ENCODE results near the gene CCDC88B.
"Not testable (repeated sequence)": the region's sequence is repeated elsewhere in the genome, so short reads cannot be mapped to it uniquely, and the experiment has no call there.

Gene CCDC88B

DNA sequence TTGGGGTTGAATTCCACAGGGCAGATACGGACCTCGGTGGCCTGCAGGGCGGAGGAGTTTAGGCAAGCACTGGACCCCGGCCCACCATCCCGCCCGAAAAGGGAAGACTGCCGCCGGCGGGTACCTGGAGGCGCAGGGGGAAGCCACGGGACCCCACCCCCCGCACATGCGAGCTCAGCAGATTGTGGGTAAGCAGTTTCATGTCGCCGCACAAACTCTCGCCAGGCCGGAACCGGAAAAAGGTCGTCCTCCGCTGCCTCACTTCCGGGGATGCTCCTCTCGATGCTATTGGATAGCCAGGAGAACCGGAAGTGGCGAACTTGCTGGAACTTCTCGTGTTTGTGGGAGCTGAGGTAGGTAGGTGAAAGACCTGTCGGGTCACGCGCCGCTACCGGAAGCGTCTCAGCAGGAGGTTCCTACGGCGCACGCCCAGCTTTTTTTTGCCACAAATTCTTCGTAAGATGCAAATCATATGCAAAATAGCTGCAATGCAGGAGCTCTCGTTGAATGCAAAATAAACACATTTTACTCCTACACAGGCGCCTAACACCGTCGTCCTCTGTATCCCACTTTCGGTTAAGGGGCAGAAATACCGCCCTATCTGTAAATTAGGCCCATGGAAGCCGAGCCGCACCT lies 22.6 kb upstream of the CCDC88B start, which contains the start of gene TRMT112:
Gene TRMT112, minus strand, starts transcription at position 235 of the 636 bp plus-strand sequence. Its CDS starts 33 bp downstream, at position 202.
- Histone ChIP-seq H3K27me3 (ENCODE audit: control insufficient read depth, insufficient read depth, low read length) (no peaks in the 10 kb centered on the region), H3K9me3 (ENCODE audit: control insufficient read depth, insufficient read depth, low read length) (no peaks in the 10 kb centered on the region), H3K9ac (ENCODE audit: low read depth, low read length) (peak within 1 kb of the TSS; percentile 86), H3K27ac (ENCODE audit: low read depth, low read length) (peak within 1 kb of the TSS; percentile 100), H3K4me3 (ENCODE audit: low read depth, low read length) (peak within 1 kb of the TSS; percentile 87), H3K36me3 (ENCODE audit: control insufficient read depth, insufficient read depth, low read length) (peaks cover 50% of the 10 kb centered on the region), H3K4me1 (ENCODE audit: control insufficient read depth, insufficient read depth, low read length) (peaks cover 14% of the 10 kb centered on the region)

DNA sequence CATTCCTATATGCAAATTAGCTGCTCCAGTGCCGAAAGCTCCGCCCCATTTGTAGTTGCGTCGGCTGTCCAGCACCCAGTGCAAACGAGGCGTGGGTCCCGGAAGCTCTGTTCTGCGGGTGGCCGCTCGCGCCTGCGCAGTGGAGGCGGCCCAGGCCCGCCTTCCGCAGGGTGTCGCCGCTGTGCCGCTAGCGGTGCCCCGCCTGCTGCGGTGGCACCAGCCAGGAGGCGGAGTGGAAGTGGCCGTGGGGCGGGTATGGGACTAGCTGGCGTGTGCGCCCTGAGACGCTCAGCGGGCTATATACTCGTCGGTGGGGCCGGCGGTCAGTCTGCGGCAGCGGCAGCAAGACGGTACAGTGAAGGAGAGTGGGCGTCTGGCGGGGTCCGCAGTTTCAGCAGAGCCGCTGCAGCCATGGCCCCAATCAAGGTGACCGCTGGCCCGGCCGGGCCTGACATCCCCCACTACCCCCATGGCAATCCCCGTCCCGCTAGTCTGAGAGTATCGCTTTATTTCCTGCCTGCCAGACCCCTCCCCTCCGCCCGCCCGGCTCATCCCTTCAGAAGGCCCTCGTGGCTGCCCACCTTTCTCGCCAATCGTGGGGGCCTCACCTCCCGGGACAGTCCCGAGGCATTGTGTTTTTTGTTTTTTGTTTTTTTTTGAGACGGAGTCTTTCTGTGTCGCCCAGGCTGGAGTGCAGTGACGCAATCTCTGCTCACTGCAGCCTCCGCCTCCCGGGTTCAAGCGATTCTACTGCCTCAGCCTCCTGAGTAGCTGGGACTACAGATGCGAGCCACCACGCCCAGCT lies 21.8 kb upstream of the CCDC88B start, which contains the start of gene PRDX5:
Gene PRDX5, plus strand, starts transcription at position 161 of the 805 bp plus-strand sequence. Its CDS starts 95 bp downstream, at position 256.
- H3K36me3 ChIP-seq (ENCODE audit: control insufficient read depth, insufficient read depth, low read length): peaks cover 53% of the 10 kb centered on the region
- peaks cover 14% of the 10 kb centered on the region for H3K4me1 ChIP-seq (ENCODE audit: control insufficient read depth, insufficient read depth, low read length)

GRCh38 chr11:64318766-64319761 lies 20.9 kb upstream of the CCDC88B start:
- H3K4me3 ChIP-seq (ENCODE audit: low read depth, low read length): peak overlapping the region; percentile 87
- H3K27ac ChIP-seq (ENCODE audit: low read depth, low read length): peak overlapping the region; percentile 100
- peaks cover 14% of the 10 kb centered on the region for H3K4me1 ChIP-seq (ENCODE audit: control insufficient read depth, insufficient read depth, low read length)
- peak overlapping the region; percentile 34; the same call in 1 of the 2 replicates for H3K9ac ChIP-seq (ENCODE audit: low read depth, low read length)
- peaks cover 53% of the 10 kb centered on the region for H3K36me3 ChIP-seq (ENCODE audit: control insufficient read depth, insufficient read depth, low read length)
- no peaks in the 10 kb centered on the region for H3K9me3 ChIP-seq (ENCODE audit: control insufficient read depth, insufficient read depth, low read length)
- no peaks in the 10 kb centered on the region for H3K27me3 ChIP-seq (ENCODE audit: control insufficient read depth, insufficient read depth, low read length)

More for the DNA sequence above, 21.8 kb upstream of the CCDC88B start, which contains the start of gene PRDX5:
- Histone ChIP-seq H3K27me3 (ENCODE audit: control insufficient read depth, insufficient read depth, low read length) (no peaks in the 10 kb centered on the region), H3K9ac (ENCODE audit: low read depth, low read length) (peak within 1 kb of the TSS; percentile 86), H3K9me3 (ENCODE audit: control insufficient read depth, insufficient read depth, low read length) (no peaks in the 10 kb centered on the region), H3K4me3 (ENCODE audit: low read depth, low read length) (peak within 1 kb of the TSS; percentile 87), H3K27ac (ENCODE audit: low read depth, low read length) (peak within 1 kb of the TSS; percentile 100)

DNA sequence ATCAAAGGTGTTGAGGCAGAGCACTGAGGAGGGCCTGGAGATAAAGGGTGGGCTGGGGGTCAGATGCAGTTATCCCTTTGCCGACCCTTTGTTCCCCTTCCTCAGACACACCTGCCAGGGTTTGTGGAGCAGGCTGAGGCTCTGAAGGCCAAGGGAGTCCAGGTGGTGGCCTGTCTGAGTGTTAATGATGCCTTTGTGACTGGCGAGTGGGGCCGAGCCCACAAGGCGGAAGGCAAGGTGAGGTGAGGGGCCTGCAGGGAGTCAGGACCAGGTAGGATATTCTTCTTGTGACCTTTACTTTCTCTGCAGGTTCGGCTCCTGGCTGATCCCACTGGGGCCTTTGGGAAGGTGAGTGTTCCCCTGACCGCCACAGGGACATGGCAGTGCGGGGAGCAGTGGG lies 19.4 kb upstream of the CCDC88B start:
- H3K9me3 ChIP-seq (ENCODE audit: control insufficient read depth, insufficient read depth, low read length): no peaks in the 10 kb centered on the region
- H3K4me1 ChIP-seq (ENCODE audit: control insufficient read depth, insufficient read depth, low read length): peaks cover 14% of the 10 kb centered on the region
- no peaks in the 10 kb centered on the region for H3K27me3 ChIP-seq (ENCODE audit: control insufficient read depth, insufficient read depth, low read length)
- H3K36me3 ChIP-seq (ENCODE audit: control insufficient read depth, insufficient read depth, low read length): peaks cover 39% of the 10 kb centered on the region
- no peak overlapping the region for H3K9ac ChIP-seq (ENCODE audit: low read depth, low read length)
- H3K27ac ChIP-seq (ENCODE audit: low read depth, low read length): no peak overlapping the region
- H3K4me3 ChIP-seq (ENCODE audit: low read depth, low read length): no peak overlapping the region

GRCh38 chr11:64321026-64321425 lies 19.0 kb upstream of the CCDC88B start:
- H3K4me3 ChIP-seq (ENCODE audit: low read depth, low read length): no peak overlapping the region
- H3K9ac ChIP-seq (ENCODE audit: low read depth, low read length): no peak overlapping the region
- no peak overlapping the region for H3K27ac ChIP-seq (ENCODE audit: low read depth, low read length)
- no peaks in the 10 kb centered on the region for H3K9me3 ChIP-seq (ENCODE audit: control insufficient read depth, insufficient read depth, low read length)
- H3K4me1 ChIP-seq (ENCODE audit: control insufficient read depth, insufficient read depth, low read length): peaks cover 14% of the 10 kb centered on the region
- H3K36me3 ChIP-seq (ENCODE audit: control insufficient read depth, insufficient read depth, low read length): peaks cover 34% of the 10 kb centered on the region
- no peaks in the 10 kb centered on the region for H3K27me3 ChIP-seq (ENCODE audit: control insufficient read depth, insufficient read depth, low read length)

DNA sequence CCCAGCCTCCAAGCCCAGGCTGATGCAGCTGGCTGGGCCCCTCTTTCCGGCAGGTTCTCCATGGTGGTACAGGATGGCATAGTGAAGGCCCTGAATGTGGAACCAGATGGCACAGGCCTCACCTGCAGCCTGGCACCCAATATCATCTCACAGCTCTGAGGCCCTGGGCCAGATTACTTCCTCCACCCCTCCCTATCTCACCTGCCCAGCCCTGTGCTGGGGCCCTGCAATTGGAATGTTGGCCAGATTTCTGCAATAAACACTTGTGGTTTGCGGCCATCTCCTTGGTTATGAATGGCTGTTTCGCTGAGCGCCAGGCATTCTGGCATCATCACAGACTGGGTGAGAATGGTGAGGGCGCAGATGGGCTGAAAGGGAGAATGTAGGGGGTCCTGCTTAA lies 18.5 kb upstream of the CCDC88B start:
- no peak overlapping the region for H3K9ac ChIP-seq (ENCODE audit: low read depth, low read length)
- no peak overlapping the region for H3K27ac ChIP-seq (ENCODE audit: low read depth, low read length)
- peaks cover 29% of the 10 kb centered on the region for H3K36me3 ChIP-seq (ENCODE audit: control insufficient read depth, insufficient read depth, low read length)
- no peak overlapping the region for H3K4me3 ChIP-seq (ENCODE audit: low read depth, low read length)
- no peaks in the 10 kb centered on the region for H3K9me3 ChIP-seq (ENCODE audit: control insufficient read depth, insufficient read depth, low read length)
- H3K4me1 ChIP-seq (ENCODE audit: control insufficient read depth, insufficient read depth, low read length): peaks cover 9% of the 10 kb centered on the region
- H3K27me3 ChIP-seq (ENCODE audit: control insufficient read depth, insufficient read depth, low read length): no peaks in the 10 kb centered on the region

DNA sequence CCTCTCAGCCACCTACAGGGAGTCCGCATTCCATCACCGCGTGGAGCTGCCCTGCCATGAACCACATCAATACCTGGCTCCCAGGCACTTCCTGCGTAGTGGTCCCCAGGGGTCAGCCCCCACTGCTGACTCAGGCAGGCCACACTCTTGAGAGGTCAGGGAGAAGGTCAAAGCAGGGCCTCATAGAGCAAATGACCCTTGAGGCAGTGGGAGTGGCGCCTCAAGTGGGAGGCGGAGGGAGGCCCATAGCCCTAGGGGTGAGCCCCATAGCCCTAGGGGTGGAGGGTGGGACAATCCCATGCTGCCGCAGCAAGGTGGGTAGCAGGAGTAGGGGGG lies 17.1 kb upstream of the CCDC88B start:
- peaks cover 9% of the 10 kb centered on the region for H3K4me1 ChIP-seq (ENCODE audit: control insufficient read depth, insufficient read depth, low read length)
- no peaks in the 10 kb centered on the region for H3K9me3 ChIP-seq (ENCODE audit: control insufficient read depth, insufficient read depth, low read length)
- no peaks in the 10 kb centered on the region for H3K27me3 ChIP-seq (ENCODE audit: control insufficient read depth, insufficient read depth, low read length)
- no peak overlapping the region for H3K4me3 ChIP-seq (ENCODE audit: low read depth, low read length)
- H3K27ac ChIP-seq (ENCODE audit: low read depth, low read length): no peak overlapping the region
- peaks cover 29% of the 10 kb centered on the region for H3K36me3 ChIP-seq (ENCODE audit: control insufficient read depth, insufficient read depth, low read length)
- no peak overlapping the region for H3K9ac ChIP-seq (ENCODE audit: low read depth, low read length)

- H3K9ac ChIP-seq (ENCODE audit: low read depth, low read length): no peak overlapping the region
- no peaks in the 10 kb centered on the region for H3K9me3 ChIP-seq (ENCODE audit: control insufficient read depth, insufficient read depth, low read length)
- H3K27ac ChIP-seq (ENCODE audit: low read depth, low read length): no peak overlapping the region
- H3K4me1 ChIP-seq (ENCODE audit: control insufficient read depth, insufficient read depth, low read length): peaks cover 9% of the 10 kb centered on the region
- H3K4me3 ChIP-seq (ENCODE audit: low read depth, low read length): no peak overlapping the region
- peaks cover 29% of the 10 kb centered on the region for H3K36me3 ChIP-seq (ENCODE audit: control insufficient read depth, insufficient read depth, low read length)
- no peaks in the 10 kb centered on the region for H3K27me3 ChIP-seq (ENCODE audit: control insufficient read depth, insufficient read depth, low read length)
These were observed 16.6 kb upstream of the CCDC88B start for GRCh38 chr11:64323373-64323772.

DNA sequence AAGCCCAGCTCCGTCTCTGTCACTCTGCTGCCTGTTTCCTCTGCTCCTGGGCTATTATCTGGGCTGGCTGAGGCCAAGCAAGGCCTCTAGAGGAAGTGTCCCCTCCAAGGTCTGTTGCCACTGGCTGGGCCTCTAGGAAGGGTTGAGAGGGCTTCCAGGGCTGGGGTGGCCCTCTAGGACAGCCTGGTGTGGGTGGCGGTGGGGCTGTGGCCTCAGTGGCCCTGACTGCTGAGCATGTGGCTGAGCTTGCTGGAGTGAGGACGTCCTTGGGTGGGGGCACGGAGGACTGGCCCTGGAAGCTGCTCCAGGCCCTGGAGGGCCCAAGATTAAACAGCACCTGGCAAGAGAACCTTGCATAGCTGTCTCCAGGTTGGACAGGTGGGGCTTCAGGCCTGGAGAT lies 16.0 kb upstream of the CCDC88B start:
- not testable (repeated sequence) for H3K9ac ChIP-seq (ENCODE audit: low read depth, low read length); H3K4me1 ChIP-seq (ENCODE audit: control insufficient read depth, insufficient read depth, low read length); H3K27ac ChIP-seq (ENCODE audit: low read depth, low read length); H3K27me3 ChIP-seq (ENCODE audit: control insufficient read depth, insufficient read depth, low read length); H3K9me3 ChIP-seq (ENCODE audit: control insufficient read depth, insufficient read depth, low read length); H3K4me3 ChIP-seq (ENCODE audit: low read depth, low read length)
- H3K36me3 ChIP-seq (ENCODE audit: control insufficient read depth, insufficient read depth, low read length): peaks cover 29% of the 10 kb centered on the region

DNA sequence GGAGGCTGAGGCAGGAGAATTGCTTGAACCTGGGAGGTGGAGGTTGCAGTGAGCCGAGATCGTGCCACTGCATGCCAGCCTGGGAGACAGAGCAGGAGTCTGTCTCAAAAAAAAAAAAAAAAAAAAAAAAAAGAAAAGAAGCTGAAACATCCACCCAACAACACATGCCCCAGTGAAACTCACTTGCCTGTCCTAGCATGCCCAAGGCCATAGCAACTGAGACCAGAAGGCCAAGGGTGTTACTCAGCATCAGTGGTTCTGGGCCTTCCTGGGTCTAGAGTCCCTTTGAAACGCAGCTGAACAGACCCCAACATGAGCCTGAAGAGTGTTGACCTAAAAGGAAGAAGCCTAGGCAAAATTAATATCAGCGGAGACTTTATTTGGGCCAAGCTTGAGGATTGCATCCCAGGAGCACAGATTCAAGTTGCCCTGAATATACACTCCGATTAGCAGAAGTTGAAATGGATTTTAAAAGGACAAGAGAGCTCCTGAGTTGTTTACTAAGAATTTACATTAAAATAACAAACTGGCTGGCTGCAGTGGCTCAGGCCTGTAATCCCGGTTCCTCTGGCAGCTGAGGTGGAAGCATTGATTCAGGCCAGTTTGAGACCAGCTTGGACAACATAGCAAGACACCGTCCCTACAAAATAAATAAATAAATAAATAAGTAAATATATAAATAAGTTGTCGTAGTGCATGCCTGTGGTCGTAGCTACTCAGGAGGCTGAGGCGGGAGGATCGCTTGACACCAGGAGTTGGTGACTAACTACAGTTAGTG lies 15.1 kb upstream of the CCDC88B start:
- peak overlapping the region; percentile 54 for H3K27ac ChIP-seq (ENCODE audit: low read depth, low read length)
- H3K4me3 ChIP-seq (ENCODE audit: low read depth, low read length): no peak overlapping the region
- H3K4me1 ChIP-seq (ENCODE audit: control insufficient read depth, insufficient read depth, low read length): no peaks in the 10 kb centered on the region
- no peaks in the 10 kb centered on the region for H3K9me3 ChIP-seq (ENCODE audit: control insufficient read depth, insufficient read depth, low read length)
- no peaks in the 10 kb centered on the region for H3K27me3 ChIP-seq (ENCODE audit: control insufficient read depth, insufficient read depth, low read length)
- H3K9ac ChIP-seq (ENCODE audit: low read depth, low read length): no peak overlapping the region
- peaks cover 24% of the 10 kb centered on the region for H3K36me3 ChIP-seq (ENCODE audit: control insufficient read depth, insufficient read depth, low read length)

Measured in HUES48 (cell line).